ENCODE measurements around the gene CHTF8. TPM values are rescaled to one million over a fixed set of nuclear protein-coding genes. Genes with fewer than 3 reads are reported as not detected.

CHTF8 gene
- total and polyA plus RNA-seq, 10 of the 15 experiments (the other 5 are each of a cell fraction or from before 2014, with no cell fraction given) = 18.5 to 159 (median 102) TPM

- FAIRE-seq (peak; percentile 89), DNase-seq (ENCODE audit: low read depth, low spot score) (no peak), ATAC-seq (peak; percentile 99)
- in situ Hi-C loops (cut with MboI) = no loop called here
- ChIA-PET SMC1A (ENCODE audit: uncharacterized antibody, unreplicated experiment) (interaction anchor here (1.0 to 4.3 kb wide), 4 partner anchors 11 to 118 kb away, joined by 3 to 20 read pairs (median 4); no protein-coding TSS in a partner anchor), RAD21 (ENCODE audit: unreplicated experiment) (interaction anchor here (0.9 to 1.4 kb wide), 4 partner anchors 11 to 265 kb away, joined by 3 to 4 read pairs (median 4); no protein-coding TSS in a partner anchor), POLR2A (interaction anchor here (0.5 to 0.6 kb wide), 2 partner anchors 236 to 244 kb away, joined by 3 to 4 read pairs; no protein-coding TSS in a partner anchor), CTCF (interaction anchor here (0.6 to 4.0 kb wide), 17 partner anchors 8 to 591 kb away, joined by 3 to 38 read pairs (median 6); partner anchors contain the start of genes CHTF8 and UTP4)
- Histone ChIP-seq H2AFZ (ENCODE audit: control insufficient read depth, low read depth, low read length) (no peak overlapping the region), H3K27me3 (replicated peaks in 1 of 2; ENCODE audit: control insufficient read depth in 2 of 2, insufficient read depth in 2 of 2, low read length in 1 of 2) (no peaks in the 10 kb centered on the region), H3K36me3 (ENCODE audit: control insufficient read depth in 2 of 2, insufficient read depth in 2 of 2, low read length in 1 of 2) (no peaks in the 10 kb centered on the region; a peak in 2 of 4 replicates), H3K4me1 (ENCODE audit: control insufficient read depth, insufficient read depth, low read length) (no peaks in the 10 kb centered on the region), H4K20me1 (ENCODE audit: control insufficient read depth, insufficient read depth) (no peaks in the 10 kb centered on the region), H3K9me3 (replicated peaks; ENCODE audit: control insufficient read depth, insufficient read depth, low read length) (no peaks in the 10 kb centered on the region), H3K4me2 (ENCODE audit: control insufficient read depth, insufficient read depth) (no peak overlapping the region), H3K27ac (ENCODE audit: control insufficient read depth, insufficient read depth) (no peak overlapping the region), H3K4me3 (no peak overlapping the region), H3K79me2 (ENCODE audit: control insufficient read depth, insufficient read depth, low read length) (no peaks in the 10 kb centered on the region), H3K9ac (ENCODE audit: control insufficient read depth, insufficient read depth, low read length) (no peak overlapping the region)
- intact Hi-C loops (cut with micrococcal nuclease; ENCODE audit: unreplicated experiment) = no loop called here
- BruUV-seq (replicated peaks) = no TSS peak
- TF ChIP-seq SUZ12 (IDR thresholded peaks at IDR 0.05; ENCODE audit: unreplicated experiment) (no peak), SMC3 (IDR thresholded peaks at IDR 0.05; ENCODE audit: borderline replicate concordance, low read length) (peak; percentile 46; the same call in 1 of the 2 replicates), CTCF (IDR thresholded peaks at IDR 0.05 in 2 of 3, conservative IDR thresholded peaks at IDR 0.05 in 1 of 3; ENCODE audit: control insufficient read depth in 2 of 3, extremely low read depth in 1 of 3, insufficient read depth in 1 of 3, low read depth in 3 of 3, low read length in 3 of 3) (peak; percentile 83 to 91 (median 84)), TCF3 (IDR thresholded peaks at IDR 0.05; ENCODE audit: borderline replicate concordance, insufficient read depth, low read depth, low read length) (no peak), KLF5 (IDR thresholded peaks at IDR 0.05; ENCODE audit: partially characterized antibody) (peak; percentile 15), BHLHE40 (IDR thresholded peaks at IDR 0.05; ENCODE audit: borderline replicate concordance in 1 of 2, low read depth in 2 of 2, low read length in 1 of 2) (0 out of 4 replicates have a peak, but pooled peaks of 1 of the 2 experiments have one; percentile 21), RAD21 (IDR thresholded peaks at IDR 0.05; ENCODE audit: insufficient read depth, low read depth, low read length) (peak; percentile 48), TCF12 (IDR thresholded peaks at IDR 0.05; ENCODE audit: low read depth, low read length) (peak; percentile 32; the same call in 1 of the 2 replicates)
- WGBS (ENCODE audit: insufficient coverage, insufficient replicate concordance, low lambda C conversion rate, missing lambda C conversion rate) = 18% methylated on average over 6 of the region's 6 CpGs
Observed at GRCh38 chr16:69112285-69113129, 19.9 kb downstream of the CHTF8 start.

Measured in GM12878 (cell line).